Osteocyte (in vitro differentiated cells): Measurements from ENCODE around the gene ACAP2. TPM values are rescaled to one million over a fixed set of nuclear protein-coding genes. Genes with fewer than 3 reads are reported as not detected.
"Not testable (repeated sequence)": the region's sequence is repeated elsewhere in the genome, so short reads cannot be mapped to it uniquely, and the experiment has no call there.

ENCODE experiments used
- DNase-seq: peaks from one replicate; pipeline ENCODE4 v3.0.0; 2021; ENCODE audit warnings: mixed read lengths; ENCODE audit not compliant: unreplicated experiment; ENCODE audit errors: extremely low spot score
- H3K27ac Mint-ChIP-seq: one replicate; pipeline ENCODE4 v1.8.0; 2021; ENCODE audit warnings: mild to moderate bottlenecking, mixed read lengths; ENCODE audit not compliant: unreplicated experiment
- H3K27me3 Mint-ChIP-seq: one replicate; pipeline ENCODE4 v1.8.0; 2021; ENCODE audit warnings: mixed read lengths; ENCODE audit not compliant: unreplicated experiment
- H3K36me3 Mint-ChIP-seq: one replicate; pipeline ENCODE4 v1.8.0; 2021; ENCODE audit warnings: mixed read lengths; ENCODE audit not compliant: unreplicated experiment
- H3K4me1 Mint-ChIP-seq: one replicate; pipeline ENCODE4 v1.8.0; 2021; ENCODE audit warnings: mixed read lengths; ENCODE audit not compliant: unreplicated experiment
- H3K4me3 Mint-ChIP-seq: one replicate; pipeline ENCODE4 v1.8.0; 2021; ENCODE audit warnings: mild to moderate bottlenecking, moderate library complexity, mixed read lengths; ENCODE audit not compliant: unreplicated experiment
- H3K9me3 Mint-ChIP-seq: one replicate; pipeline ENCODE4 v1.8.0; 2021; ENCODE audit warnings: mixed read lengths; ENCODE audit not compliant: unreplicated experiment
- total RNA-seq: library from RNA; stranded (reverse); gene quantifications from 2 replicates; pipeline ENCODE4 v1.2.1, GENCODE V29; 2021
- TF ChIP-seq, protein P1 (sequence below): fragments of 200-600 bp; sonication (generic); IDR thresholded peaks from 2 replicates; pipeline ENCODE4 v1.5.0; 2021; ENCODE audit warnings: antibody characterized with exemption, mild to moderate bottlenecking, moderate library complexity

The ACAP2 gene
- total RNA-seq, 1 donor from 2014 or later = 55.1 TPM

DNA sequence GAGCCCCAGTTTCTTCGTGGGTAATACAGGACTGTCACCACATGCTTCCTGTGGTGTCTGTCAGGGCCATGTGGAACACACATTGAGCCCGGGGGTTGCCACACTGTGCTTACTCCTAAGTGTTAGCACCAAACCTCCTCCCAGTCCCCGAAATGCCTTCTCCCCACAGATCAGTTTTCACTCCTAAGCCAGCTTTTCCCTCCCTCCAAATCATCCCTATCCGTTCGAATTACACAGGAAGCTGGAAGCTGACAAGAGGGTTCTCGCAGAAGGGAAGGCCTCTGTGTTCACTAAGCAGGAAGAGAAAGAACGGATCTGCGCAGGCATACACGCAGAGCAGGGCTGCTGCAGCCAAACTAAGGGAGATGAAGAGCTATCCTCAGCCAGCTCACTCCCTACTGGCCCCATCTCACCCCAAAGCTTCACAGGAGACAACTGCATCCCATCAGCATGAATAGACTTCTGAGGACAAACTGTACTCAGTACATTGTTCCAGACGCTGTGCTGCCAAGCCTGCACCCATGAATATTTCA, 204.2 kb downstream of the ACAP2 start:
- Mint-ChIP-seq H3K27me3 (no peaks in the 10 kb centered on the region), H3K4me1 (peaks cover 8% of the 10 kb centered on the region), H3K9me3 (peaks cover 11% of the 10 kb centered on the region), H3K4me3 (no peak overlapping the region), H3K27ac (peak overlapping the region; percentile 53), H3K36me3 (peaks cover 14% of the 10 kb centered on the region)
- DNase-seq = peak; percentile 36
- TF ChIP-seq, protein P1, sequence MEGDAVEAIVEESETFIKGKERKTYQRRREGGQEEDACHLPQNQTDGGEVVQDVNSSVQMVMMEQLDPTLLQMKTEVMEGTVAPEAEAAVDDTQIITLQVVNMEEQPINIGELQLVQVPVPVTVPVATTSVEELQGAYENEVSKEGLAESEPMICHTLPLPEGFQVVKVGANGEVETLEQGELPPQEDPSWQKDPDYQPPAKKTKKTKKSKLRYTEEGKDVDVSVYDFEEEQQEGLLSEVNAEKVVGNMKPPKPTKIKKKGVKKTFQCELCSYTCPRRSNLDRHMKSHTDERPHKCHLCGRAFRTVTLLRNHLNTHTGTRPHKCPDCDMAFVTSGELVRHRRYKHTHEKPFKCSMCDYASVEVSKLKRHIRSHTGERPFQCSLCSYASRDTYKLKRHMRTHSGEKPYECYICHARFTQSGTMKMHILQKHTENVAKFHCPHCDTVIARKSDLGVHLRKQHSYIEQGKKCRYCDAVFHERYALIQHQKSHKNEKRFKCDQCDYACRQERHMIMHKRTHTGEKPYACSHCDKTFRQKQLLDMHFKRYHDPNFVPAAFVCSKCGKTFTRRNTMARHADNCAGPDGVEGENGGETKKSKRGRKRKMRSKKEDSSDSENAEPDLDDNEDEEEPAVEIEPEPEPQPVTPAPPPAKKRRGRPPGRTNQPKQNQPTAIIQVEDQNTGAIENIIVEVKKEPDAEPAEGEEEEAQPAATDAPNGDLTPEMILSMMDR = no peak

DNA sequence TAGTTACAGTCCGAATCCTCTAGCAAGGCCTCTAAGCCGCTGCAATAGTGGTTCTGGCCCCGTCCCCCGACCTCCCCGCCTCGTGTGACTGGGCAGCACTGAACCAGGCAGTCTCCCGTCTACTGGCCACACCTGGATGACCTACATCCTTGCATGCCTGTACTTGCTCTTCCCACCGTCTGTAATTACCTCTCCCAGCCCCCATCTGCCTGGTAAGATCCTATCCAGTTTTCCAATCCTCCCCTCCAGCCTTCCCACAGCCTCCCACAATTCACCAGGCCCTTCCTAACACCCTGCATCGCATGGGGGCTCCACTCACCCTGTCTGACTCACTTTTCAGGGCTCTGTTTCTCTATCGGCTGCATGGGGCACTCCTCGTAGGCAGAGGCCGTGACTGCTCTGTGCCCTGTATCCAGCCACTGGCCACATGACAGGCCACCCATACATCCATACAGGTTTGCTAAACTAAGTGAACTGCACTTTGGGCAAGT, 204.7 kb downstream of the ACAP2 start:
- Mint-ChIP-seq H3K4me3 (no peak overlapping the region), H3K9me3 (peaks cover 11% of the 10 kb centered on the region), H3K4me1 (peaks cover 8% of the 10 kb centered on the region), H3K27me3 (no peaks in the 10 kb centered on the region), H3K27ac (no peak overlapping the region), H3K36me3 (peaks cover 14% of the 10 kb centered on the region)
- TF ChIP-seq, protein P1 = no peak
- DNase-seq = peak; percentile 75

DNA sequence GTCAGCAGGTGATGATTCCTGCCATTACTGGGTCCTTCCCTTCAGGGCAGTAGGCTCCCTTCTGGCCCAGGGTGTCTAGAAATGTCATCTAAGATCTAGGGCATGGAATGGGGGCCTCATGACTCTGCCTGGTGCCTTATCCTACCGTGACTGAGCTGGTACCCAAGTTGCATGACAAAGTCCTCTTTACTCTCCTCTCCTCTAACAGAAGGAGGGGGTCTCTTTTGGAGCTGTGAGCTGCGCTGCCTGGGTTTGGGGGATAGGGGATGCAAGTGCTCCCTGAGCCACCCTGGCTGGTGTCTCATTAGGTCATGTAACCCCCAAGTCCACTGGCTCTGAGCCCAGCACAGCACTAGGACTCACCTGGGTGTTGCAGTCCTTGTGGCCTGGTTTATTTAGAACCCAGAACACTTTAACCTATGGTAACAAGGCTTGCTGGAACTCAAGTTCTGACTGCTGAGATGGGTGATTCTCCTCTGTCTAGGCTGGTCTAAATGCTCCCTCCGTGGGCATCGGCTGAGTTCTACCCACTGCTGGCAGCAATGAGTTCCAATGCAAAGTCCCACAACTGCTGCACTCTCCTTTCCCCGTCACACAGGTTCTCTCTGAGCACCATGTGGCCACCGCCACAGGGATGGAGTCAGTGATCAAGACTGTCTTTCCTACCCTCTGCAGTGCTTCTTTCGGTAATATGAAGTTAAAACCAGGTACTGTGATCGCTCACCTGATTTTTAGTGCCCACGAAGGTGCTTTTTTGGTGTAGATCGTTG, 205.8 kb downstream of the ACAP2 start:
- peaks cover 14% of the 10 kb centered on the region for H3K36me3 Mint-ChIP-seq
- peak; percentile 65 for DNase-seq
- peaks cover 8% of the 10 kb centered on the region for H3K4me1 Mint-ChIP-seq
- TF ChIP-seq, protein P1 = no peak
- no peak overlapping the region for H3K27ac Mint-ChIP-seq
- H3K4me3 Mint-ChIP-seq = no peak overlapping the region
- H3K27me3 Mint-ChIP-seq = no peaks in the 10 kb centered on the region
- peaks cover 11% of the 10 kb centered on the region for H3K9me3 Mint-ChIP-seq

DNA sequence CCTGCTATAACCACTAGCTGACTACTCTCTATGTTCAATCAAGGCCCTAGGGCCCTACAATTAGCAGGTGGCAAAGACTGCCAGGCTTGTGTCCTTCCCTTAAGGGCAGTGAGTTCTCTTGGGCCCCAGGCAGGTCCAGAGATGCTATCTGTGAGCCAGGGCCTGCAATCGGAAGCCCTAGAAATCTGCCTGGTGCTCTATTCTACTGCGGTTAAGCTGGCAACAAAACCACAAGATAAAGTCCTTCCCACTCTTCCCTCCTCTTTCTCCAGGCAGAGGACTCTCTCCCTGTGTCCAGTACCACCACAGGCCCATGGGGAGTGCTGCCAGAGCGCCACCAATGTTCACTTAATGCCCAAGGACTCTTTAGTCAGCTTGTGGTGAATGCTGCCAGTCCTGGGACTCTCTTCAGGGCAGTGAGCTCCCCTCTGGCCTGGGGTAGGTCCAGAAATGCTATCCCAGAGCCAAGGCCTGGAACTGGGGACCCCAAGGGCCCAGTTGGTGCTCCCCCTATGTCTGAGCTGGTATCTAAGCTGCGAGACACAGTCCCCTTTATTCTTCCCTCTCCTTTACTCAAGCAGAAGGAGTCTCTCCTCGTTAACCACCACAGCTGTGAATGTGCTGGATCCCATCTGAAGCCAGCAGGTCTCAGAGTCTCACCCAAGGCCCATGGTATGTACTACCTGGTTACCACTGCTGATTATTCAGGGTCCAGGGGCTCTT, 206.6 kb downstream of the ACAP2 start:
- Mint-ChIP-seq H3K9me3 (peaks cover 11% of the 10 kb centered on the region), H3K4me3 (no peak overlapping the region), H3K27ac (no peak overlapping the region), H3K4me1 (peaks cover 8% of the 10 kb centered on the region), H3K27me3 (no peaks in the 10 kb centered on the region), H3K36me3 (peaks cover 14% of the 10 kb centered on the region)
- DNase-seq = peak; percentile 59
- TF ChIP-seq, protein P1 = no peak

DNA sequence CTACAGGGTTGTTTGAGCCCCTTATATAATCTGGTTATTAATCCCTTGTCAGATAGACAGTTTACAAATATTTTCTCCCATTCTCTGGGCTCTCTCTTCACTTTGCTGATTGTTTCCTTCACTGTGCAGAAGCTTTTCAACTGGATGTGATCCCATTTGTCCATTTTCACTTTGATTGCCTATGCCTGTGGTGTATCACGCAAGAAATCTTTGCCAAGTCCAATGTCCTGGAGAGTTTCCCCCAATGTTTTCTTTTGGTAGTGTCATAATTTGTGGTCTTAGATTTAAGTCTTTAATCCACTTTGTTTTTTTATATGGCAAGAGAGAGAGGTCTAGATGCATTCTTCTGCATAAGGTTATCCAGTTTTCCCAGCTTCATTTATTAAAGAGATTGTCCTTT, 212.6 kb downstream of the ACAP2 start:
- H3K4me1 Mint-ChIP-seq = peaks cover 10% of the 10 kb centered on the region
- no peak for DNase-seq
- H3K9me3 Mint-ChIP-seq = peaks cover 7% of the 10 kb centered on the region
- peaks cover 6% of the 10 kb centered on the region for H3K36me3 Mint-ChIP-seq
- no peaks in the 10 kb centered on the region for H3K27me3 Mint-ChIP-seq
- H3K27ac Mint-ChIP-seq = no peak overlapping the region
- no peak overlapping the region for H3K4me3 Mint-ChIP-seq
- TF ChIP-seq, protein P1 = no peak

DNA sequence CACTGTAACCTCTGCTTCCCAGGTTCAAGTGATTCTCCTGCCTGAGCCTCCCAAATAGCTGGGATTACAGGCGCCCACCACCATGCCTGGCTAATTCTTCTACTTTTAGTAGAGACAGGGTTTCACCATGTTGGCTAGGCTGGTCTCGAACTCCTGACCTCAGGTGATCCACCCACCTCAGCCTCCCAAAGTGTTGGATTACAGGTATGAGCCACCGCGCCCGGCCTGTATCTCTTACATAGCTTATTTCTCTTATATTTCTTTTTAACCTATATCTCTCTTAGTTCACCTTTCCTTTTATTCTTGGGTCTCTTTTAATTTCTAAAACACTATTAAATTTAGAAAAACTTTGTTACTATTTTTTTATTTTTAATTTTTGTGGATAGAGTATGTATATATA, 213.9 kb downstream of the ACAP2 start:
- peaks cover 23% of the 10 kb centered on the region for H3K4me1 Mint-ChIP-seq
- peak; percentile 49 for DNase-seq
- not testable (repeated sequence) for H3K27me3 Mint-ChIP-seq, H3K4me3 Mint-ChIP-seq, H3K27ac Mint-ChIP-seq, H3K9me3 Mint-ChIP-seq, H3K36me3 Mint-ChIP-seq
